HEK293 (cell line): ENCODE measurements around the gene C8A.

Experiments
- SETDB1 ChIP-seq: IDR thresholded peaks from one replicate; pipeline ENCODE4 v1.6.1; 2017; ENCODE audit warnings: mild to moderate bottlenecking, low read length, moderate library complexity, mixed read lengths; ENCODE audit not compliant: insufficient read length
- YY1 ChIP-seq: fragments of 450-650 bp; formaldehyde crosslinking; IDR thresholded peaks from 2 replicates; pipeline ENCODE4 v1.5.1; 2018; ENCODE audit warnings: missing biosample characterization, missing genetic modification characterization
- ZBTB44 ChIP-seq: fragments of 450-650 bp; IDR thresholded peaks from 2 replicates; pipeline ENCODE4 v1.5.1; 2018; ENCODE audit warnings: missing biosample characterization, mild to moderate bottlenecking, missing genetic modification characterization
- ZNF221 ChIP-seq: fragments of 450-650 bp; formaldehyde crosslinking; IDR thresholded peaks from 2 replicates; pipeline ENCODE4 v1.5.1; 2017; ENCODE audit warnings: missing biosample characterization, missing genetic modification characterization, borderline replicate concordance
- ZNF76 ChIP-seq: fragments of 450-650 bp; formaldehyde crosslinking; IDR thresholded peaks from 2 replicates; pipeline ENCODE4; 2016; ENCODE audit warnings: low read depth, missing biosample characterization, missing genetic modification characterization, borderline replicate concordance
- ZNF785 ChIP-seq: fragments of 450-650 bp; formaldehyde crosslinking; IDR thresholded peaks from 2 replicates; pipeline ENCODE4 v1.5.1; 2016; ENCODE audit warnings: missing biosample characterization, missing genetic modification characterization
- TF ChIP-seq, protein P1 (sequence below): fragments of 450-650 bp; formaldehyde crosslinking; IDR thresholded peaks from 2 replicates; pipeline ENCODE4 v1.5.1; 2016; ENCODE audit warnings: missing biosample characterization, missing genetic modification characterization
- TF ChIP-seq, protein P2 (sequence below): sonication (generic); formaldehyde crosslinking; IDR thresholded peaks from 2 replicates; pipeline ENCODE4 v1.8.1; 2022; ENCODE audit warnings: mild to moderate bottlenecking, moderate library complexity, missing genetic modification reagents

DNA sequence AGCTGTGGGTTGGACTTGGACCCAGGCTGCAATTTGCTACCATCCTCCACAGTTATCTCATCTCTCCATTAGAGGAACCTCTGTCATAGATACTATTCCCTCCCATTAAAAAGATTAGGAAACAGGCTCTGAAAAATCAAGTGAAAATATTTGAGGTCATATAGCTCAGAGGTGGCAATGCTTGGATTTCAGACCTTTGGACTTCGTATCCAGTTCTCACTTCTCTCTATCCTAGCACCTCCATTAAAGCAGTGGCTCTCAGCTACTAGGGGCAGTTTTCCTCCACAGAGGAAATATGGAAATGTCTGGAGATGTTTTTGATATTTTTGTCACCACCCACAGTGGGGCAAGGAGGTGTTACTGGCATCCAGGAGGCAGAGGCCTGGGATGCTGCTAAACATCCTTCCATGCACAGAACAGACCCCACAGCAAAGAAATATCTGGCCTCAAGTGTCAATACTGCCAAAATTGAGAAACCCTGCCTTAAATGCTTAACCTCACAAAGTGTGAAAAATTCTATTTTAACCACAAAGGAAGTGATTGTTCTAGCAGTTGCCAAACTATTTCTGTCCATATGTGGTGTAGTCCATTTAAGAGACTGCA lies 54.1 kb downstream of the C8A start:
- TF ChIP-seq, protein P1, sequence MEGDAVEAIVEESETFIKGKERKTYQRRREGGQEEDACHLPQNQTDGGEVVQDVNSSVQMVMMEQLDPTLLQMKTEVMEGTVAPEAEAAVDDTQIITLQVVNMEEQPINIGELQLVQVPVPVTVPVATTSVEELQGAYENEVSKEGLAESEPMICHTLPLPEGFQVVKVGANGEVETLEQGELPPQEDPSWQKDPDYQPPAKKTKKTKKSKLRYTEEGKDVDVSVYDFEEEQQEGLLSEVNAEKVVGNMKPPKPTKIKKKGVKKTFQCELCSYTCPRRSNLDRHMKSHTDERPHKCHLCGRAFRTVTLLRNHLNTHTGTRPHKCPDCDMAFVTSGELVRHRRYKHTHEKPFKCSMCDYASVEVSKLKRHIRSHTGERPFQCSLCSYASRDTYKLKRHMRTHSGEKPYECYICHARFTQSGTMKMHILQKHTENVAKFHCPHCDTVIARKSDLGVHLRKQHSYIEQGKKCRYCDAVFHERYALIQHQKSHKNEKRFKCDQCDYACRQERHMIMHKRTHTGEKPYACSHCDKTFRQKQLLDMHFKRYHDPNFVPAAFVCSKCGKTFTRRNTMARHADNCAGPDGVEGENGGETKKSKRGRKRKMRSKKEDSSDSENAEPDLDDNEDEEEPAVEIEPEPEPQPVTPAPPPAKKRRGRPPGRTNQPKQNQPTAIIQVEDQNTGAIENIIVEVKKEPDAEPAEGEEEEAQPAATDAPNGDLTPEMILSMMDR = no peak
- TF ChIP-seq ZNF785 (tag by site-specific recombination) (no peak), ZBTB44 (tag by site-specific recombination) (no peak), YY1 (tag by site-specific recombination) (no peak), SETDB1 (no peak), ZNF221 (tag by site-specific recombination) (no peak), ZNF76 (tag by site-specific recombination) (no peak)
- TF ChIP-seq, protein P2, sequence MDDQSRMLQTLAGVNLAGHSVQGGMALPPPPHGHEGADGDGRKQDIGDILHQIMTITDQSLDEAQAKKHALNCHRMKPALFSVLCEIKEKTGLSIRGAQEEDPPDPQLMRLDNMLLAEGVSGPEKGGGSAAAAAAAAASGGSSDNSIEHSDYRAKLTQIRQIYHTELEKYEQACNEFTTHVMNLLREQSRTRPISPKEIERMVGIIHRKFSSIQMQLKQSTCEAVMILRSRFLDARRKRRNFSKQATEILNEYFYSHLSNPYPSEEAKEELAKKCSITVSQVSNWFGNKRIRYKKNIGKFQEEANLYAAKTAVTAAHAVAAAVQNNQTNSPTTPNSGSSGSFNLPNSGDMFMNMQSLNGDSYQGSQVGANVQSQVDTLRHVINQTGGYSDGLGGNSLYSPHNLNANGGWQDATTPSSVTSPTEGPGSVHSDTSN (CRISPR knock-in tag) = no peak
